ENCODE results near the gene CCL3. TPM values are rescaled to one million over a fixed set of nuclear protein-coding genes. Genes with fewer than 3 reads are reported as not detected.

Gene CCL3
- total RNA-seq, 1 donor from 2014 or later, result not detected

Other genes starting within 250 kb of the CCL3 start
- not detected in 2 replicates for gene HEATR9, start 221.3 kb downstream of the CCL3 start, total RNA-seq
- 0.17 TPM in 1 of 2 replicates, not detected in the other for gene CCL5, start 209.8 kb downstream of the CCL3 start, total RNA-seq
- 0.47 and 1.0 TPM in 2 replicates for gene RDM1, start 159.4 kb downstream of the CCL3 start, total RNA-seq
- gene LYZL6, start 146.4 kb downstream of the CCL3 start, total RNA-seq, result not detected in 2 replicates
- 0.37 and 0.68 TPM in 2 replicates for gene CCL16, start 108.6 kb downstream of the CCL3 start, total RNA-seq
- 14.2 and 24.2 TPM in 2 replicates for gene CCL14, start 103.4 kb downstream of the CCL3 start, total RNA-seq
- not detected in 2 replicates for gene CCL15, start 88.6 kb downstream of the CCL3 start, total RNA-seq
- gene CCL23, start 72.2 kb downstream of the CCL3 start, total RNA-seq, result 2.2 and 7.5 TPM in 2 replicates
- not detected in 2 replicates for gene CCL18, start 25.9 kb downstream of the CCL3 start, total RNA-seq
- not detected in 2 replicates for gene CCL4, start 13.7 kb upstream of the CCL3 start, total RNA-seq
- 0.85 and 1.6 TPM in 2 replicates for gene TBC1D3B, start 86.5 kb upstream of the CCL3 start, total RNA-seq
- gene CCL3L1, start 106.6 kb upstream of the CCL3 start, total RNA-seq, result not detected in 2 replicates
- gene CCL4L2, start 120.9 kb upstream of the CCL3 start, total RNA-seq, result not detected in 2 replicates
- gene TBC1D3I, start 174.4 kb upstream of the CCL3 start, total RNA-seq, result 0.05 and 0.17 TPM in 2 replicates
- gene TBC1D3G, start 233.7 kb upstream of the CCL3 start, total RNA-seq, result not detected in 2 replicates

Measured in dermis blood vessel endothelial cell (primary cell).